H1 (cell line): ENCODE measurements around the gene SMIM23. TPM values are rescaled to one million over a fixed set of nuclear protein-coding genes. Genes with fewer than 3 reads are reported as not detected.

Source experiments
- CTCF ChIA-PET: fragments of 300-600 bp; sonication (Branson Sonifier 250); formaldehyde crosslinking; loops from one replicate; lab custom pipeline; 2021; ENCODE audit not compliant: partially characterized antibody; lab: Charles Lee
- POLR2A ChIA-PET: fragments of 300-600 bp; sonication (Branson Sonifier 250); formaldehyde crosslinking; loops from one replicate; lab custom pipeline; 2021; ENCODE audit warnings: inconsistent platforms; ENCODE audit not compliant: partially characterized antibody; lab: Charles Lee
- DNase-seq, 2 experiments: peaks; one replicate each; pipeline versions ENCODE4 v3.0.0 to v3.0.0-alpha.2; 2010 to 2022; ENCODE audit warnings: low spot score in 2 of 2, low read depth in 1 of 2, mixed read lengths in 1 of 2
- FAIRE-seq: peaks from 2 replicates; lab custom pipeline; 2011; peaks lifted over from hg19 to GRCh38; lab: Jason Lieb, UNC
- H2AFZ ChIP-seq: 2 replicates; pipeline ENCODE4 v1.8.1; 2012; ENCODE audit warnings: low read length, inconsistent platforms
- H2AK5ac ChIP-seq: 2 replicates; pipeline ENCODE4 v1.6.1; 2013; ENCODE audit warnings: low read depth, low read length
- H2BK120ac ChIP-seq: replicated peaks from 2 replicates; pipeline ENCODE3; 2013; ENCODE audit warnings: low read depth, low read length, inconsistent platforms
- H2BK12ac ChIP-seq: 2 replicates; pipeline ENCODE4 v1.6.1; 2013; ENCODE audit warnings: low read depth, low read length
- H2BK15ac ChIP-seq: 2 replicates; pipeline ENCODE4 v1.6.1; 2013; ENCODE audit warnings: low read length
- H2BK20ac ChIP-seq: 2 replicates; pipeline ENCODE4 v1.6.1; 2013; ENCODE audit warnings: low read length
- H2BK5ac ChIP-seq: 2 replicates; pipeline ENCODE4 v1.6.1; 2013; ENCODE audit warnings: low read depth, low read length
- H3K14ac ChIP-seq: 2 replicates; pipeline ENCODE4 v1.6.1; 2013; ENCODE audit warnings: inconsistent platforms; ENCODE audit not compliant: insufficient read length
- H3K18ac ChIP-seq: 2 replicates; pipeline ENCODE4 v1.6.1; 2013; ENCODE audit warnings: low read length; ENCODE audit errors: extremely low read depth
- H3K23ac ChIP-seq: 2 replicates; pipeline ENCODE4 v1.6.1; 2013; ENCODE audit warnings: inconsistent platforms; ENCODE audit not compliant: insufficient read length
- H3K23me2 ChIP-seq: 2 replicates; pipeline ENCODE4 v1.6.1; 2013; ENCODE audit warnings: low read depth, low read length
- H3K27ac ChIP-seq: 2 replicates; pipeline ENCODE4 v1.6.1; 2011; ENCODE audit warnings: low read depth, low read length, inconsistent platforms
- H3K27me3 ChIP-seq, 4 experiments: replicated peaks in 1 of 4; 1 replicate in 1 of 4; 2 replicates in 3 of 4; pipeline versions ENCODE4 v1.6.1 to v1.8.1; 2011 to 2013; ENCODE audit warnings: low read length in 3 of 4, mild to moderate bottlenecking in 3 of 4, inconsistent platforms in 2 of 4, mixed read lengths in 2 of 4, moderate library complexity in 1 of 4; ENCODE audit not compliant: control insufficient read depth in 3 of 4, insufficient read depth in 3 of 4; ENCODE audit errors: extremely low read depth in 1 of 4
- H3K36me3 ChIP-seq, 4 experiments: 2 replicates each; pipeline versions ENCODE4 v1.6.1 to v1.8.1; 2011 to 2013; ENCODE audit warnings: mild to moderate bottlenecking in 4 of 4, low read length in 3 of 4, moderate library complexity in 2 of 4, control low read depth in 1 of 4, inconsistent platforms in 1 of 4; ENCODE audit not compliant: insufficient read depth in 4 of 4, control insufficient read depth in 2 of 4
- H3K4ac ChIP-seq: replicated peaks from 2 replicates; pipeline ENCODE3; 2013; ENCODE audit warnings: low read length, low read depth, mixed read lengths, inconsistent platforms; ENCODE audit not compliant: insufficient read length
- H3K4me1 ChIP-seq, 4 experiments: replicated peaks in 1 of 4; 1 replicate in 1 of 4; 2 replicates in 3 of 4; pipeline versions ENCODE4 v1.6.1 to v1.8.1; 2011 to 2013; ENCODE audit warnings: low read length in 3 of 4, inconsistent platforms in 2 of 4, mixed read lengths in 1 of 4; ENCODE audit not compliant: insufficient read depth in 4 of 4, control insufficient read depth in 3 of 4
- H3K4me2 ChIP-seq, 2 experiments: 2 replicates each; pipeline versions ENCODE4 v1.6.1 to v1.8.1; 2011 to 2013; ENCODE audit warnings: low read depth in 2 of 2, low read length in 2 of 2, control low read depth in 1 of 2, inconsistent platforms in 1 of 2, mild to moderate bottlenecking in 1 of 2; ENCODE audit not compliant: insufficient read depth in 1 of 2
- H3K4me3 ChIP-seq, 4 experiments: fragments of 200-600, 300-600 bp in 1 of 4; sonication (generic), shearing (Covaris generic), sonication (Bioruptor Twin) in 1 of 4; 2 replicates each; pipeline versions ENCODE4 v1.5.1 to v1.8.1; 2011 to 2016; ENCODE audit warnings: low read length in 4 of 4, low read depth in 3 of 4, control low read depth in 2 of 4, inconsistent platforms in 2 of 4, mild to moderate bottlenecking in 2 of 4, mixed read lengths in 1 of 4, moderate library complexity in 1 of 4; ENCODE audit not compliant: insufficient read depth in 2 of 4; ENCODE audit errors: extremely low read depth in 1 of 4
- H3K56ac ChIP-seq: replicated peaks from 2 replicates; pipeline ENCODE3; 2013; ENCODE audit warnings: low read depth, mild to moderate bottlenecking, mixed read lengths, low read length, inconsistent platforms; ENCODE audit not compliant: insufficient read length
- H3K79me1 ChIP-seq: 2 replicates; pipeline ENCODE4 v1.6.1; 2013; ENCODE audit warnings: low read depth, low read length, control low read depth
- H3K79me2 ChIP-seq, 2 experiments: 2 replicates each; pipeline versions ENCODE4 v1.6.1 to v1.8.1; 2012 to 2013; ENCODE audit warnings: low read length in 2 of 2, mild to moderate bottlenecking in 2 of 2, inconsistent platforms in 1 of 2; ENCODE audit not compliant: insufficient read depth in 2 of 2, control insufficient read depth in 1 of 2
- H3K9ac ChIP-seq, 4 experiments: replicated peaks in 1 of 4; 1 replicate in 1 of 4; 2 replicates in 3 of 4; pipeline versions ENCODE4 v1.6.1 to v1.8.1; 2011 to 2013; ENCODE audit warnings: low read depth in 3 of 4, low read length in 3 of 4, control low read depth in 2 of 4, mild to moderate bottlenecking in 2 of 4, moderate library complexity in 2 of 4, inconsistent platforms in 1 of 4; ENCODE audit errors: extremely low read depth in 1 of 4
- H3K9me3 ChIP-seq, 2 experiments: 2 replicates each; pipeline versions ENCODE4 v1.6.1 to v1.8.1; 2012 to 2013; ENCODE audit warnings: mild to moderate bottlenecking in 2 of 2, moderate library complexity in 2 of 2, control low read depth in 1 of 2, inconsistent platforms in 1 of 2, low read depth in 1 of 2, low read length in 1 of 2, mixed read lengths in 1 of 2; ENCODE audit not compliant: insufficient read depth in 2 of 2
- H4K20me1 ChIP-seq, 2 experiments: replicated peaks in 1 of 2; 2 replicates each; pipeline versions ENCODE3 to v1.8.1; 2011 to 2013; ENCODE audit warnings: inconsistent platforms in 2 of 2, low read length in 2 of 2, mild to moderate bottlenecking in 1 of 2; ENCODE audit not compliant: insufficient read depth in 2 of 2, control insufficient read depth in 1 of 2
- H4K5ac ChIP-seq: 2 replicates; pipeline ENCODE4 v1.6.1; 2013; ENCODE audit warnings: low read length, low read depth, mixed read lengths, inconsistent platforms; ENCODE audit not compliant: insufficient read length
- H4K8ac ChIP-seq: 2 replicates; pipeline ENCODE4 v1.8.0; 2013; ENCODE audit warnings: mild to moderate bottlenecking, moderate library complexity, low read length, inconsistent platforms; ENCODE audit not compliant: insufficient read depth; ENCODE audit errors: extremely low read depth
- H4K91ac ChIP-seq: replicated peaks from 2 replicates; pipeline ENCODE3; 2013; ENCODE audit warnings: low read length, mixed read lengths, inconsistent platforms; ENCODE audit not compliant: insufficient read length
- CBX8 ChIP-seq: fragments of 300-800, 300-1000 bp; sonication (generic); IDR thresholded peaks from 2 replicates; pipeline ENCODE4 v1.7.1; 2016; ENCODE audit warnings: low read depth, low read length, borderline replicate concordance
- FOSL1 ChIP-seq: IDR thresholded peaks from 2 replicates; pipeline ENCODE4 v1.6.1; 2011; ENCODE audit warnings: mild to moderate bottlenecking, low read depth, low read length, moderate library complexity; ENCODE audit not compliant: insufficient read depth
- JUN ChIP-seq: IDR thresholded peaks from 2 replicates; pipeline ENCODE4 v1.6.1; 2011; ENCODE audit warnings: low read depth, mild to moderate bottlenecking, improper control_type of control experiment, low read length
- JUND ChIP-seq: IDR thresholded peaks from 2 replicates; pipeline ENCODE4 v1.6.1; 2011; ENCODE audit warnings: mild to moderate bottlenecking, improper control_type of control experiment, low read length
- TEAD4 ChIP-seq: IDR thresholded peaks from 2 replicates; pipeline ENCODE4 v1.6.1; 2012; ENCODE audit warnings: low read depth, low read length, inconsistent platforms, mixed read lengths
- WGBS, 2 experiments: shearing (Covaris generic) in 1 of 2; methylation state at CpG; one replicate each; pipeline versions ENCODE4 v1.1.6 to v1.1.7; 2013 to 2015; ENCODE audit warnings: low lambda C conversion rate in 2 of 2, mixed read lengths in 2 of 2, inconsistent platforms in 1 of 2, low coverage in 1 of 2, missing lambda C conversion rate in 1 of 2; ENCODE audit not compliant: insufficient replicate concordance in 2 of 2, insufficient coverage in 1 of 2, insufficient read length in 1 of 2; ENCODE audit errors: extremely low coverage in 1 of 2, missing lambda C conversion rate in 1 of 2; 5-methylcytosine and 5-hydroxymethylcytosine counted together
- polyA plus RNA-seq, 7 experiments: library from polyadenylated mRNA; depleted of rRNA in 3 of 7; stranded (reverse) in 5 of 7; unstranded in 2 of 7; fragments of >200 nt in 5 of 7; fragments of 200-250 nt in 2 of 7; gene quantifications; 1 replicate in 5 of 7; 2 replicates in 1 of 7; 4 replicates in 1 of 7; pipeline versions ENCODE4 v1.2.1 to v1.2.3, GENCODE V29; 2011 to 2013; ENCODE audit warnings: missing spikeins in 2 of 7, mixed read lengths in 2 of 7
- total RNA-seq: library from RNA; stranded (reverse); fragmentation: NEBNext Ultra II Directional; extraction: Animal tissue kit (Norgen Biotek cat#: 25700); gene quantifications from 2 replicates; pipeline ENCODE4 v1.2.1, GENCODE V29; 2021

Gene SMIM23
- total and polyA plus RNA-seq, 2 of the 8 experiments (the other 6 are each of a cell fraction or from before 2014, with no cell fraction given) = not detected

DNA sequence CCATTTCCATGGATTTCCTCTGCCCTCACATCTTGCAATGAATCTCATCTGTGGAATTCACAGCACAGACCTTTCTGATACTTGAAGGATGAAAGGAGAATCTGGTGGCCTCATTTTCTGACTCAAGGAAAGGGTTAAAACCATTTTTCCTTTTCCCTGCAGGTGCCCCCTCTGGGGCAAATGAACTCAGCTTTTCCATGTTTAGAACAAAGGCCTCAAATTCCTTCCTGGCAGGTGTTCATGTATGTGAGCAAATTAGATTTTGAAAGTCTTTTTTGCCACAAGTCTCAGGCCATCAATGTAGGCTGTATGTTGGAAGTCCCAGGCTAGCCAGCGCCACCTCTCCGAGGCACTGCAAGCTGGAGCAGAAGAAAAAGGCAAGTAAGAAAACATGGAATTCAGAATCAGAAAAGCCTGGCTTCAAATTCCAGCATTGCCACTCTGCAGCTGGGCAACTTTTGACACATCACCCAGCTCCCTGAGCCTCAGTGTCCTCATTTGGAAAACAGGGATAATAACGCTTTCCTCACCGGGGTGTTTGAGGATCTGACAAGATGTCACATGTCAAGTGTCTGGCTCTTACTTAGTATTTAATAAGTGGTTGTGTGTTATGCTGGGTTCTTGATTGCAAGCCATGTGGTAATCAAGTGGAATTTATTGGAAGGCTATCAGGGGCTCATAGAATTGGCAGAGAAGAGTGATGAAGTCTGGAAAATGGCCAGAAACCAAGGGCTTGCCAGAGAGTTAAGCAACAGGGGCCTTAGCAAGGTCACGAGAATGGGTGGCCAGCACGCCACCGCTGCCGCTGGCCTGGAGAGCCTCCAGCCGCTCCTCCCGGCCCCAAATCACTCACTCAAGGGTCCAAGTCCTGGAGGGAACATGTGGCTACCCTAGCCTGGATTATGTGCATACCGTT is 48.4 kb upstream of the SMIM23 start:
- Histone ChIP-seq H3K9me3 (no peaks in the 10 kb centered on the region), H2BK120ac (no peak overlapping the region), H3K4ac (no peak overlapping the region), H2BK20ac (peak overlapping the region; percentile 91; the same call in 1 of the 2 replicates), H3K4me1 (peaks cover 3 to 17% (median 6%) of the 10 kb centered on the region in 4 experiments; a peak in 6 of 7 replicates), H3K56ac (no peak overlapping the region), H3K18ac (no peak overlapping the region; the same call in 1 of the 2 replicates), H3K14ac (no peak overlapping the region), H2AK5ac (no peak overlapping the region), H3K27ac (no peak overlapping the region), H3K27me3 (peaks cover 0 to 5% (median 0%) of the 10 kb centered on the region in 4 experiments; a peak in 1 of 7 replicates), H2BK12ac (no peak overlapping the region), H4K8ac (no peak overlapping the region), H3K23ac (no peak overlapping the region)
- CTCF ChIA-PET = interaction anchor here (0.7 to 1.8 kb wide), 13 partner anchors 11 to 322 kb away, joined by 3 to 6 read pairs (median 3); no protein-coding TSS in a partner anchor
- 93% methylated on average over 11 of the region's 11 CpGs; no CpG with 5 or more reads in 1 of the 2 experiments for WGBS, 2 experiments
- no peak for TF ChIP-seq FOSL1
- TF ChIP-seq CBX8 = no peak
- TF ChIP-seq TEAD4 = 0 out of 2 replicates have a peak, but pooled peaks have one; percentile 11
- peak; percentile 57; the same call in 1 of the 2 replicates for TF ChIP-seq JUND
- 0 out of 2 replicates have a peak, but pooled peaks have one; percentile 39 for TF ChIP-seq JUN
- TF ChIP-seq, all 59 proteins: peak for 3
- no peak overlapping the region; a peak in 1 of 7 replicates for H3K9ac ChIP-seq
- H4K5ac ChIP-seq = no peak overlapping the region
- no peaks in the 10 kb centered on the region; the same call in 1 of the 2 replicates for H3K23me2 ChIP-seq
- H3K79me1 ChIP-seq = no peaks in the 10 kb centered on the region
- POLR2A ChIA-PET = interaction anchor here (0.6 kb wide), 1 partner anchor 310 kb away, joined by 3 read pairs; no protein-coding TSS in a partner anchor
- no peaks in the 10 kb centered on the region for H3K79me2 ChIP-seq
- DNase-seq (no peak), FAIRE-seq (no peak)
- no peaks in the 10 kb centered on the region for H3K36me3 ChIP-seq
- H2AFZ ChIP-seq = no peak overlapping the region
- H4K20me1 ChIP-seq = no peaks in the 10 kb centered on the region
- H3K4me2 ChIP-seq = no peak overlapping the region
- no peak overlapping the region; a peak in 1 of 8 replicates for H3K4me3 ChIP-seq
- no peak overlapping the region for H2BK15ac ChIP-seq
- H4K91ac ChIP-seq = no peak overlapping the region
- H2BK5ac ChIP-seq = no peak overlapping the region
